Measurements from ENCODE around the gene CYP4F2. TPM values are rescaled to one million over a fixed set of nuclear protein-coding genes. Genes with fewer than 3 reads are reported as not detected.

Gene CYP4F2
- total and polyA plus RNA-seq, 10 of the 15 experiments (the other 5 are each of a cell fraction or from before 2014, with no cell fraction given): 0.08 to 3.5 (median 0.63) TPM

DNA sequence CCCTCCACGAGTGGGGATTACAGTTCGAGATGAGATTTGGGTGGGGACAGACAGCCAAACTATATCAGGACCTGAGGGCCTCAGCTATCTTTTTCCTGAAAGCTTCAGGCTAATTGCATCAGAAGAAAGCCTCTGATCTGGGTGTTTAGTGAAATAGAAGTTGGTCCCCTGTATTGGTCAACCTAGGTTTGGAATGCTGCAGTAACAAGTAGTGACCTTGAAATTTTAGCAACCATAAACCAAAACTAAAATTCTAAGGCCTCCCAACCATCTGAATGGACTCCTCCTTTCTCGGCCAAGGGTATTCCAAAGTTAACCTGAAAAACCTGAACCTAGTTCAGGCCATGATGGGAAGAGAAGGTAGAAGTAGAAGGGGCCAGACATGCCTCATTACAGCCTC lies 47.5 kb downstream of the CYP4F2 start:
- BruUV-seq (replicated peaks): no TSS peak
- TF ChIP-seq KAT2A (conservative IDR thresholded peaks at IDR 0.05; ENCODE audit: control insufficient read depth, low read depth, low read length) (no peak), ETV6 (conservative IDR thresholded peaks at IDR 0.05 in 1 of 2, IDR thresholded peaks at IDR 0.05 in 1 of 2; ENCODE audit: borderline replicate concordance in 1 of 2, low read depth in 1 of 2) (no peak), NFXL1 (IDR thresholded peaks at IDR 0.05; ENCODE audit: borderline replicate concordance) (no peak), IKZF1 (conservative IDR thresholded peaks at IDR 0.05) (no peak), EP300 (IDR thresholded peaks at IDR 0.05; ENCODE audit: borderline replicate concordance in 1 of 2, control insufficient read depth in 1 of 2, low read depth in 2 of 2, low read length in 2 of 2) (no peak), HDAC6 (IDR thresholded peaks at IDR 0.05; ENCODE audit: unreplicated experiment) (no peak), RCOR1 (conservative IDR thresholded peaks at IDR 0.05; ENCODE audit: low read depth, low read length) (no peak), RFX5 (IDR thresholded peaks at IDR 0.05; ENCODE audit: low read depth, low read length) (no peak), HDAC2 (IDR thresholded peaks at IDR 0.05) (no peak), SPI1 (IDR thresholded peaks at IDR 0.05; ENCODE audit: borderline replicate concordance, insufficient read depth, low read depth, low read length) (no peak), RB1 (IDR thresholded peaks at IDR 0.05; ENCODE audit: borderline replicate concordance) (no peak), BACH1 (IDR thresholded peaks at IDR 0.05; ENCODE audit: borderline replicate concordance) (no peak), NFYA (IDR thresholded peaks at IDR 0.05; ENCODE audit: borderline replicate concordance, low read depth, low read length) (no peak), CREB1 (IDR thresholded peaks at IDR 0.05; ENCODE audit: low read depth) (no peak), NBN (IDR thresholded peaks at IDR 0.05) (no peak), KLF5 (IDR thresholded peaks at IDR 0.05; ENCODE audit: partially characterized antibody) (no peak), GATAD2B (conservative IDR thresholded peaks at IDR 0.05; ENCODE audit: low read depth) (no peak)
- TF ChIP-seq, protein P1, sequence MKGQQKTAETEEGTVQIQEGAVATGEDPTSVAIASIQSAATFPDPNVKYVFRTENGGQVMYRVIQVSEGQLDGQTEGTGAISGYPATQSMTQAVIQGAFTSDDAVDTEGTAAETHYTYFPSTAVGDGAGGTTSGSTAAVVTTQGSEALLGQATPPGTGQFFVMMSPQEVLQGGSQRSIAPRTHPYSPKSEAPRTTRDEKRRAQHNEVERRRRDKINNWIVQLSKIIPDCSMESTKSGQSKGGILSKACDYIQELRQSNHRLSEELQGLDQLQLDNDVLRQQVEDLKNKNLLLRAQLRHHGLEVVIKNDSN (IDR thresholded peaks at IDR 0.05; ENCODE audit: borderline replicate concordance, extremely low read length, insufficient read depth, low read depth, low read length): no peak
- H3K4me2 ChIP-seq (ENCODE audit: control insufficient read depth, insufficient read depth): no peak overlapping the region
- no peak overlapping the region for H3K9ac ChIP-seq (ENCODE audit: control insufficient read depth, insufficient read depth, low read length)
- intact Hi-C loops (cut with micrococcal nuclease; ENCODE audit: unreplicated experiment): no loop called here
- no peaks in the 10 kb centered on the region for H3K4me1 ChIP-seq (ENCODE audit: control insufficient read depth, insufficient read depth, low read length)
- H3K27me3 ChIP-seq (replicated peaks in 1 of 2; ENCODE audit: control insufficient read depth in 2 of 2, insufficient read depth in 2 of 2, low read length in 1 of 2): no peaks in the 10 kb centered on the region; a peak in 1 of 4 replicates
- RAD21 ChIA-PET (ENCODE audit: unreplicated experiment): no interaction called here
- no peaks in the 10 kb centered on the region for H3K79me2 ChIP-seq (ENCODE audit: control insufficient read depth, insufficient read depth, low read length)
- H4K20me1 ChIP-seq (ENCODE audit: control insufficient read depth, insufficient read depth): no peaks in the 10 kb centered on the region
- no peak overlapping the region for H3K27ac ChIP-seq (ENCODE audit: control insufficient read depth, insufficient read depth)
- POLR2A ChIA-PET: interaction anchor here (0.7 kb wide), 1 partner anchor 922 kb away, joined by 7 read pairs; no protein-coding TSS in a partner anchor
- CTCF ChIA-PET: no interaction called here
- no peak overlapping the region for H2AFZ ChIP-seq (ENCODE audit: control insufficient read depth, low read depth, low read length)
- H3K9me3 ChIP-seq (replicated peaks; ENCODE audit: control insufficient read depth, insufficient read depth, low read length): no peaks in the 10 kb centered on the region
- WGBS (ENCODE audit: insufficient coverage, insufficient replicate concordance, low lambda C conversion rate, missing lambda C conversion rate): 0% methylated on average over 3 of the region's 3 CpGs
- ATAC-seq (no peak), DNase-seq (ENCODE audit: low read depth, low spot score) (no peak), FAIRE-seq (no peak)
- no peak overlapping the region for H3K4me3 ChIP-seq
- in situ Hi-C loops (cut with MboI): no loop called here
- SMC1A ChIA-PET (ENCODE audit: uncharacterized antibody, unreplicated experiment): no interaction called here
- no peaks in the 10 kb centered on the region for H3K36me3 ChIP-seq (ENCODE audit: control insufficient read depth in 2 of 2, insufficient read depth in 2 of 2, low read length in 1 of 2)

All from GM12878 (cell line).